ENCODE results near the gene LTB4R2.

Gene LTB4R2

GRCh38 chr14:24299255-24300191 lies 10.4 kb upstream of the LTB4R2 start, which contains the start of the genes DHRS1 and NOP9:
Gene DHRS1, minus strand, starts transcription at chr14:24299780. Its CDS starts 674 bp downstream, at chr14:24299106.
Gene NOP9, plus strand, starts transcription at chr14:24299850. Its CDS starts 105 bp downstream, at chr14:24299955.
- peak; percentile 92 for DNase-seq

- DNase-seq: no peak
These were observed 9.5 kb upstream of the LTB4R2 start for GRCh38 chr14:24300326-24300980.

- no peak for DNase-seq
These were observed 5.9 kb upstream of the LTB4R2 start for GRCh38 chr14:24304019-24304387.

- DNase-seq: no peak
These were observed 2.8 kb upstream of the LTB4R2 start for GRCh38 chr14:24307156-24307574.

- DNase-seq: peak; percentile 64
These were observed 2.2 kb upstream of the LTB4R2 start, which contains the start of gene CIDEB for GRCh38 chr14:24307575-24308341. Gene CIDEB, minus strand, starts transcription at chr14:24307977. Its CDS starts 119 bp downstream, at chr14:24307858.

GRCh38 chr14:24308342-24309124 lies 1.4 kb upstream of the LTB4R2 start:
- no peak for DNase-seq

GRCh38 chr14:24310265-24310645 lies 315 bp downstream of the LTB4R2 start:
- DNase-seq: no peak

- DNase-seq: peak; percentile 70
These were observed 985 bp downstream of the LTB4R2 start, which contains the start of gene LTB4R for GRCh38 chr14:24310646-24311604. Gene LTB4R, plus strand, starts transcription at chr14:24311502. Its CDS starts 4,150 bp downstream, at chr14:24315652.

GRCh38 chr14:24311837-24312615 lies 2.1 kb downstream of the LTB4R2 start:
- DNase-seq: no peak

- no peak for DNase-seq
These were observed 3.0 kb downstream of the LTB4R2 start for GRCh38 chr14:24312736-24313507.

- DNase-seq: no peak
These were observed 4.0 kb downstream of the LTB4R2 start for GRCh38 chr14:24313913-24314312.

- no peak for DNase-seq
These were observed 4.6 kb downstream of the LTB4R2 start for GRCh38 chr14:24314377-24315193.

GRCh38 chr14:24315243-24315806 lies 5.4 kb downstream of the LTB4R2 start:
- no peak for DNase-seq

GRCh38 chr14:24315807-24316596 lies 6.1 kb downstream of the LTB4R2 start:
- DNase-seq: no peak

GRCh38 chr14:24316597-24316950 lies 6.6 kb downstream of the LTB4R2 start:
- no peak for DNase-seq

GRCh38 chr14:24317141-24317928 lies 7.4 kb downstream of the LTB4R2 start:
- no peak for DNase-seq

All from activated naive CD4-positive, alpha-beta T cell treated with Interleukin-2 at 50 U/mL for 16 hours (primary cell).